GM12872 (cell line): ENCODE data around the gene SLC26A8.

Source experiments
- TF ChIP-seq, protein P1 (sequence below): IDR thresholded peaks from 3 replicates; pipeline ENCODE4 v1.5.1; 2011; ENCODE audit warnings: low read depth, mild to moderate bottlenecking, low read length, moderate library complexity; ENCODE audit not compliant: insufficient read depth

The SLC26A8 gene

DNA sequence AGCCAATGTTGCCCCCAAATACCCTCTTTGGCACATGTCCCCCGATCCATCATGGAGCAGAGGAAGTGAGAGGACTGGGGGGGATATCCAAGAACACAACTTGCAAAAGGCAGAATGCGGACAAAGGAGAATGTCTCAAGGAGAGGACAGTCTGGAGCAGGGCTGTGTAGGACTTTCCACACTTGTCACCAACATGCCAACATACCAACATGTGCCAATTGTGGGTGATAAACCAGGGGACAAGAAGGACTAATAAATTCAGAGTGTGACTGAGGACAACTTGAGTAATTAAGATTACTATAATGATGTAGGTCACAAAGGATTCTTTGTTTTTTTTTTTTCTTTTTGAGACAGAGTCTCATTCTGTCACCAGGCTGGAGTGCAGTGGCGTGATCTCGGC lies 8.8 kb downstream of the SLC26A8 start:
- TF ChIP-seq, protein P1, sequence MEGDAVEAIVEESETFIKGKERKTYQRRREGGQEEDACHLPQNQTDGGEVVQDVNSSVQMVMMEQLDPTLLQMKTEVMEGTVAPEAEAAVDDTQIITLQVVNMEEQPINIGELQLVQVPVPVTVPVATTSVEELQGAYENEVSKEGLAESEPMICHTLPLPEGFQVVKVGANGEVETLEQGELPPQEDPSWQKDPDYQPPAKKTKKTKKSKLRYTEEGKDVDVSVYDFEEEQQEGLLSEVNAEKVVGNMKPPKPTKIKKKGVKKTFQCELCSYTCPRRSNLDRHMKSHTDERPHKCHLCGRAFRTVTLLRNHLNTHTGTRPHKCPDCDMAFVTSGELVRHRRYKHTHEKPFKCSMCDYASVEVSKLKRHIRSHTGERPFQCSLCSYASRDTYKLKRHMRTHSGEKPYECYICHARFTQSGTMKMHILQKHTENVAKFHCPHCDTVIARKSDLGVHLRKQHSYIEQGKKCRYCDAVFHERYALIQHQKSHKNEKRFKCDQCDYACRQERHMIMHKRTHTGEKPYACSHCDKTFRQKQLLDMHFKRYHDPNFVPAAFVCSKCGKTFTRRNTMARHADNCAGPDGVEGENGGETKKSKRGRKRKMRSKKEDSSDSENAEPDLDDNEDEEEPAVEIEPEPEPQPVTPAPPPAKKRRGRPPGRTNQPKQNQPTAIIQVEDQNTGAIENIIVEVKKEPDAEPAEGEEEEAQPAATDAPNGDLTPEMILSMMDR = no peak

DNA sequence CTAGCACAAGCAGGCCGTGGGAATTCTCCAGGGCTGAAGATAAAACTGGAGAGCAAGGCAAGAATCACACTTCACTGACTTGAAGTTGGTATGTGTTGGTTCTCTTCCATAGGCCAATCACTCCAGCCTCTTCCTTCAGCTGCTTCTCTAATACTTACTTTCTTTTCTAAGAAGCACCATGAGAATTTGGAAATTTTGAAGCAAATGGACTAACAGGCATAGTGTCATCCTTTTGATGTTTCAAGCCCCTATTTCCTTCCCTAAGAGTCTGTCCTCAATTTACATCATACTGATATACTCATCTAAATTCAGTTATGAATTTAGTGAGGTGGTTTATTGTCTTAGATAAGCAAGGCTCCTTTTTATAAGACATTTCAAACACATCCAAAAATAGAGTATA lies 24.0 kb downstream of the SLC26A8 start:
- TF ChIP-seq, protein P1 = no peak

DNA sequence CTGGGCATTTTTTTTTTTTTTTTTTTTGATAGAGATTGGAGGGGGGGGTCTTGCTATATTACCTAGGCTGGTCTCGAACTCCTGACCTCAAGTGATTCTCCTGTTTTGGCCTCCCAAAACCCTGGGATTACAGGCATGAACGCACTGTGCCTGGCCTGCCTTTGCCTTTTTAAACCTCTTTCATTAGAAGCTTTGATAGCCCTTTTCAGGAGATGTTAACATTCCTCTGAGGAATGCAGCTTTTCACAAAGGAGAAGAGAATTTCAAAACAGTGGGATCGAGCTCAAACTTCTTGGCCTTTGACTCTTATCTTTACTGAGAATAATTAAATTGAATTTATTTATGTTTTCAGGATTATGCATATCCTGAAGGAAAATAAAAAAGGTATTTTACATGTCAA lies 31.3 kb downstream of the SLC26A8 start:
- TF ChIP-seq, protein P1 = no peak

DNA sequence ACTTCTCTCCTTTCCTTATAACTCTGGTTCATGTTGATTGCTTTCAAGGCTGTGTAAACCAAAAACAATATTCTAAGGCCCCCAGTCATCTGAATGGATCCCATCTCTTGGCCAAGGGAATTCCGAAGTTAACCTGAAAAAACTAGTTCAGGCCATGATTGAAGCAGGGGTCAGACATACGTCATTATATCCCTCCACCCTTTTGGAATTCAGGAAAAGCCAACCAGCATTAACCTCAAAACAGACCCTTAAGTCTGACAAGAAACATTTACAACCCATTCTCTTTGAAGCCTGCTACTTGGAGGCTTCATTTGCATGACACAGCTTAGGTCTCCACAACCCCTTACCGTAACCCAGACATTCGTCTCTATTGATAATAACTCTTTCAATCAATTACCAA lies 39.7 kb downstream of the SLC26A8 start:
- TF ChIP-seq, protein P1 = no peak

DNA sequence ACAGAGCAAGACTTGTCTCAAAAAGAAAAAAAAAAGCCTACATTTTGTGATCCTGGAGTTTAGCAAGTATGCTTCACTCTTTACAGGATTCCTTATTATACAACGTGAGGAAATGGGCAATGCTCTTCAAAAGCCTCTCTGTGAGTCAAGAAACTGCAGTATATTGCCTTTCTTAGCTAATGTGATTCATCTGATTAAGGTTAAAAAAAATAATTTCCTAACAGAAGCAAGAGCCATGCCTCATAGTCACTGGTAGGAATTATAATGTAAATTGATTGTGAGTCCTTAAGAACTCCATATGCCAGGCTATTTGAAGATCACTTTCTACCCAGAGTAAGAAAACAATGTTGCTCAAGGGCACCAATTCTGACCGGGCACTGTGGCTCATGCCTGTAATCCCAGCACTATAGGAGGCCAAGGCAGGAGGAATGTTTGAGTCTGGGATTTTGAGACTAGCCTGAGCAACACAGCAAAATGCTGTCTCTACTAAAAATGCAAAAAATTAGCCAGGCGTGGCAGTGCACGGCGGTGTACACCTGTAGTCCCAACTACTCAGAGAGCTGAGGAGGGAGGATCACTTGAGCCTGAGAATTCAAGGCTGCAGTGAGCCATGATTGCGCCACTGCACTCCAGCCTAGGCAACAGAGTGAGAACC lies 43.3 kb downstream of the SLC26A8 start:
- TF ChIP-seq, protein P1 = no peak

DNA sequence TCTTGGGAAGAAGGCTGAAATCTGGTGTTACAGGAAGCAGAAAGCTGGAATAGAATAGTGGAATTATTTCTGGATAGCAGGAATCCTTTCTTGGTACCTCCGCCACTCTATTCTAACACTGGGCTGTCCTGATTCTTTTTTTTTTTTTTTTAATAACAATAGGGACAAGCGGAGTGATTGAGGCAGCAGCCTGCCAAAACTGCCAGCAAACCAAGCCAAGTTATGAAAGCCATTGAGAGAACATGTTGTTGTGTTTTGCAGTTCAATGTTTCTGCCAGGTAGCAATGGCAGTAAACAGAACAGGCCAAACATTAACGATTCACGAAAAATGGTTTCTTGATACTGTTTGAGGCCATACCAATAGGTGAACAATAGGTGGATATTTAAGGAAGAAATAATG lies 47.1 kb downstream of the SLC26A8 start:
- TF ChIP-seq, protein P1 = no peak

DNA sequence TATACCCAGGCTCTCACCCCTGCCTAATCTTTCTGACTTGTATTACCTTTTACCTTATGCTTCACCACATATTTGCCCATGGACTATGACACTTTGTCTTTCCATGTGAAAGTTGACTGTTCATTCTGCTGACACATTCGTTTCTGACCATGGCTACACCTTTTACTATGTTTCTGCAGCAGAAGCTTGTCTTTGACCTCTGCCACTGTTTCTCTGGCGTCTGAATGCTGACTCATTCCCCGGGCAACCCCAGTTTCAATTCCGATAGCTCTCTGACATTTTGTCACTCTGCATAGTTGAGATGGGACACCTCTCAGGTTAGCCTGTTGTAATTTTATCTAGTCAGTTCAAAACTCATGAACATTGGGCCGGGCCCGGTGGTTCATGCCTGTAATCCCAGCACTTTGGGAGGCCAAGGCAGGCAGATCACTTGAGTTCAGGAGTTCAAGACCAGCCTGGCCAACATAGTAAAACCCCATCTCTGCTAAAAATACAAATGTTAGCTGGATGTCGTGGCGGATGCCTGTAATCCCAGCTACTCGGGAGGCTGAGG lies 50.7 kb downstream of the SLC26A8 start:
- TF ChIP-seq, protein P1 = no peak
